Measurements from ENCODE around the gene NRIP3. TPM values are rescaled to one million over a fixed set of nuclear protein-coding genes. Genes with fewer than 3 reads are reported as not detected.

The NRIP3 gene
- total RNA-seq, 1 experiment from 2014 or later, result 10.0 TPM

DNA sequence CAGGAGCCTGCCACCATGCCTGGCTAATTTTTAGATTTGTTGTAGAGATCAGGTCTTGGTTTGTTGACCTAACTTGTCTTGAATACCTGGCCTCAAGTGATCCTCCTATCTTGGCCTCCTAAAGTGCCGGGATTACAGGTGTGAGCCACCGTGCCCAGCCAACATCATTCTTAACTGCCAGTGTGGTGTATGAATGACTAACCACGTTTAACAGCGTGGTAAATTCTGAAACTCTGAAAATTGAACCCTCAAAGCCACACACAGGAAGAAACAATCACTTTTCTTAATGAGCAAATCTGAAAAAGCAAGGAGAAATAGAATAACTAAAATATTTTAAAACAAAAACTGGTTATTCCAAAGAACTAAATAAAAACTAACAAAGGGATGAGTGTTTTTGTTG lies 46.9 kb downstream of the NRIP3 start:
- H3K9me3 Mint-ChIP-seq (ENCODE audit: unreplicated experiment), result no peaks in the 10 kb centered on the region
- H3K36me3 ChIP-seq (ENCODE audit: control insufficient read depth, insufficient read depth, low read length), result no peaks in the 10 kb centered on the region
- no peak overlapping the region for H3K4me3 ChIP-seq (ENCODE audit: low read depth, low read length)
- H3K27me3 Mint-ChIP-seq (ENCODE audit: insufficient read depth, unreplicated experiment), result no peaks in the 10 kb centered on the region
- BruUV-seq (replicated peaks), result no TSS peak
- no peaks in the 10 kb centered on the region for H3K4me1 Mint-ChIP-seq (ENCODE audit: low read depth, unreplicated experiment)
- H3K4me1 ChIP-seq, result no peaks in the 10 kb centered on the region
- no peaks in the 10 kb centered on the region for H3K27me3 ChIP-seq (replicated peaks; ENCODE audit: control insufficient read depth, insufficient read depth, low read length)
- H3K4me3 Mint-ChIP-seq (ENCODE audit: unreplicated experiment), result no peak overlapping the region
- H3K9me3 ChIP-seq, result no peaks in the 10 kb centered on the region
- H3K27ac Mint-ChIP-seq (ENCODE audit: unreplicated experiment), result no peak overlapping the region
- ChIA-PET CTCF (no interaction called here), POLR2A (interaction anchor here (0.5 kb wide), 1 partner anchor 41 kb away, joined by 3 read pairs; no protein-coding TSS in a partner anchor)
- intact Hi-C loops (cut with micrococcal nuclease; ENCODE audit: unreplicated experiment), result no loop called here
- no peak for TF ChIP-seq CTCF (IDR thresholded peaks at IDR 0.05; ENCODE audit: insufficient read depth in 1 of 2, low read depth in 1 of 2, low read length in 1 of 2, severe bottlenecking in 1 of 2, unreplicated experiment in 1 of 2)
- DNase-seq, result no peak
- H3K36me3 Mint-ChIP-seq (ENCODE audit: insufficient read depth, unreplicated experiment), result peaks cover 22% of the 10 kb centered on the region

DNA sequence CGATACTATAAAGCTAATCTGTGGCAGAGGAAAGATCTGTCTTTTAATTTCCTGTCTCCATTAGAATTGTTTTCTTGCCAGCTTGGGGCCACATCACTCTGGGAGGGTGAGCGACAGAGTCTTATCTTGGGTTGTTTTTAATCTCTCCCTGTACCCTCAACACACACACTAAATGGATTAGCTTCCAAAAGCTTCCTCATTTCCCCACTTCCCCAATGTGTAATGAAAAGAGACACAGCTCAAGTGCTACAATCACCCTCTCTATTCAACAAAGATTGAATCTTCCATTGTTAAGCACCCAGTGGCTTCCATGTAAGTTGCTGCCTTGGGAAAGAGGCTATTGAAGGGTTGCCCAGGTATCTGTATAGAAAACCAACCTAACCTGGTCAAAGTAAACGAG lies 54.9 kb downstream of the NRIP3 start:
- no peak for TF ChIP-seq CTCF (IDR thresholded peaks at IDR 0.05; ENCODE audit: insufficient read depth in 1 of 2, low read depth in 1 of 2, low read length in 1 of 2, severe bottlenecking in 1 of 2, unreplicated experiment in 1 of 2)
- Mint-ChIP-seq H3K9me3 (ENCODE audit: unreplicated experiment) (no peaks in the 10 kb centered on the region), H3K4me3 (ENCODE audit: unreplicated experiment) (no peak overlapping the region), H3K27ac (ENCODE audit: unreplicated experiment) (no peak overlapping the region), H3K4me1 (ENCODE audit: low read depth, unreplicated experiment) (no peaks in the 10 kb centered on the region), H3K27me3 (ENCODE audit: insufficient read depth, unreplicated experiment) (no peaks in the 10 kb centered on the region), H3K36me3 (ENCODE audit: insufficient read depth, unreplicated experiment) (peaks cover 8% of the 10 kb centered on the region)
- Histone ChIP-seq H3K4me1 (no peaks in the 10 kb centered on the region), H3K9me3 (0 out of 2 replicates have a peak, but pooled peaks cover 2% of the 10 kb centered on the region), H3K36me3 (ENCODE audit: control insufficient read depth, insufficient read depth, low read length) (no peaks in the 10 kb centered on the region), H3K4me3 (ENCODE audit: low read depth, low read length) (no peak overlapping the region), H3K27me3 (replicated peaks; ENCODE audit: control insufficient read depth, insufficient read depth, low read length) (no peaks in the 10 kb centered on the region)
- CTCF ChIA-PET, result no interaction called here
- no TSS peak for BruUV-seq (replicated peaks)
- no peak for DNase-seq
- intact Hi-C loops (cut with micrococcal nuclease; ENCODE audit: unreplicated experiment), result no loop called here
- POLR2A ChIA-PET, result no interaction called here

GRCh38 chr11:8947230-8947943 lies 56.4 kb downstream of the NRIP3 start:
- DNase-seq, result no peak
- H3K27me3 ChIP-seq (replicated peaks; ENCODE audit: control insufficient read depth, insufficient read depth, low read length), result no peaks in the 10 kb centered on the region
- ChIA-PET POLR2A (no interaction called here), CTCF (interaction anchor here (0.6 kb wide), 1 partner anchor 8 kb away, joined by 8 read pairs; no protein-coding TSS in a partner anchor)
- TSS peak; percentile 59 for BruUV-seq (replicated peaks)
- no peaks in the 10 kb centered on the region for H3K4me1 ChIP-seq
- Mint-ChIP-seq H3K4me1 (ENCODE audit: low read depth, unreplicated experiment) (no peaks in the 10 kb centered on the region), H3K36me3 (ENCODE audit: insufficient read depth, unreplicated experiment) (peaks cover 5% of the 10 kb centered on the region), H3K27ac (ENCODE audit: unreplicated experiment) (no peak overlapping the region), H3K27me3 (ENCODE audit: insufficient read depth, unreplicated experiment) (no peaks in the 10 kb centered on the region), H3K4me3 (ENCODE audit: unreplicated experiment) (no peak overlapping the region), H3K9me3 (ENCODE audit: unreplicated experiment) (no peaks in the 10 kb centered on the region)
- no peaks in the 10 kb centered on the region for H3K36me3 ChIP-seq (ENCODE audit: control insufficient read depth, insufficient read depth, low read length)
- H3K9me3 ChIP-seq, result 0 out of 2 replicates have a peak, but pooled peaks cover 2% of the 10 kb centered on the region
- no peak for TF ChIP-seq CTCF (IDR thresholded peaks at IDR 0.05; ENCODE audit: insufficient read depth in 1 of 2, low read depth in 1 of 2, low read length in 1 of 2, severe bottlenecking in 1 of 2, unreplicated experiment in 1 of 2)
- no peak overlapping the region for H3K4me3 ChIP-seq (ENCODE audit: low read depth, low read length)
- intact Hi-C loops (cut with micrococcal nuclease; ENCODE audit: unreplicated experiment), result no loop called here
